ENCODE data around the gene FBXO42.
"Not testable (repeated sequence)": the region's sequence is repeated elsewhere in the genome, so short reads cannot be mapped to it uniquely, and the experiment has no call there.

FBXO42 gene

GRCh38 chr1:16215240-16215639 lies 137.0 kb downstream of the FBXO42 start:
- not testable (repeated sequence) for DNase-seq

- not testable (repeated sequence) for DNase-seq
Observed at GRCh38 chr1:16213544-16213943, 138.7 kb downstream of the FBXO42 start.

- DNase-seq = no peak
Observed at GRCh38 chr1:16213013-16213412, 139.3 kb downstream of the FBXO42 start.

GRCh38 chr1:16212251-16212961 lies 139.9 kb downstream of the FBXO42 start, which contains the start of gene ARHGEF19:
TSS of gene ARHGEF19 (minus strand) at chr1:16212652. CDS start at chr1:16209054, 3,598 bp downstream.
- no peak for DNase-seq

GRCh38 chr1:16211824-16212223 lies 140.5 kb downstream of the FBXO42 start:
- DNase-seq = no peak

- no peak for DNase-seq
Observed at GRCh38 chr1:16210581-16210980, 141.7 kb downstream of the FBXO42 start.

- no peak for DNase-seq
Observed at GRCh38 chr1:16209847-16210407, 142.4 kb downstream of the FBXO42 start.

- DNase-seq = no peak
Observed at GRCh38 chr1:16209132-16209846, 143.0 kb downstream of the FBXO42 start.

GRCh38 chr1:16208270-16208987 lies 143.9 kb downstream of the FBXO42 start:
- DNase-seq = no peak

GRCh38 chr1:16207318-16208269 lies 144.7 kb downstream of the FBXO42 start:
- no peak for DNase-seq

GRCh38 chr1:16206547-16207317 lies 145.5 kb downstream of the FBXO42 start:
- peak; percentile 87 for DNase-seq

GRCh38 chr1:16205891-16206546 lies 146.3 kb downstream of the FBXO42 start:
- DNase-seq = no peak

- no peak for DNase-seq
Observed at GRCh38 chr1:16205334-16205671, 147.0 kb downstream of the FBXO42 start.

- DNase-seq = no peak
Observed at GRCh38 chr1:16204634-16205333, 147.5 kb downstream of the FBXO42 start.

GRCh38 chr1:16204216-16204615 lies 148.1 kb downstream of the FBXO42 start:
- DNase-seq = no peak

- no peak for DNase-seq
Observed at GRCh38 chr1:16203550-16203949, 148.7 kb downstream of the FBXO42 start.

GRCh38 chr1:16202281-16203210 lies 149.7 kb downstream of the FBXO42 start:
- no peak for DNase-seq

GRCh38 chr1:16199700-16200099 lies 152.6 kb downstream of the FBXO42 start:
- DNase-seq = no peak

GRCh38 chr1:16199157-16199501 lies 153.2 kb downstream of the FBXO42 start:
- no peak for DNase-seq

Data from NCI-H1436 treated with DMSO at 0.1 percent for 48 hours (cell line).